GM19238 (cell line): Measurements from ENCODE around the gene CSNK1D.
A peak's percentile ranks its signal among the peaks of the same experiment; 100 is the strongest.
"Not testable (repeated sequence)": the region's sequence is repeated elsewhere in the genome, so short reads cannot be mapped to it uniquely, and the experiment has no call there.

Source experiments
- DNase-seq: peaks from one replicate; pipeline ENCODE4 v3.0.0; 2011; ENCODE audit warnings: low spot score; ENCODE audit not compliant: insufficient read length

Gene CSNK1D

DNA sequence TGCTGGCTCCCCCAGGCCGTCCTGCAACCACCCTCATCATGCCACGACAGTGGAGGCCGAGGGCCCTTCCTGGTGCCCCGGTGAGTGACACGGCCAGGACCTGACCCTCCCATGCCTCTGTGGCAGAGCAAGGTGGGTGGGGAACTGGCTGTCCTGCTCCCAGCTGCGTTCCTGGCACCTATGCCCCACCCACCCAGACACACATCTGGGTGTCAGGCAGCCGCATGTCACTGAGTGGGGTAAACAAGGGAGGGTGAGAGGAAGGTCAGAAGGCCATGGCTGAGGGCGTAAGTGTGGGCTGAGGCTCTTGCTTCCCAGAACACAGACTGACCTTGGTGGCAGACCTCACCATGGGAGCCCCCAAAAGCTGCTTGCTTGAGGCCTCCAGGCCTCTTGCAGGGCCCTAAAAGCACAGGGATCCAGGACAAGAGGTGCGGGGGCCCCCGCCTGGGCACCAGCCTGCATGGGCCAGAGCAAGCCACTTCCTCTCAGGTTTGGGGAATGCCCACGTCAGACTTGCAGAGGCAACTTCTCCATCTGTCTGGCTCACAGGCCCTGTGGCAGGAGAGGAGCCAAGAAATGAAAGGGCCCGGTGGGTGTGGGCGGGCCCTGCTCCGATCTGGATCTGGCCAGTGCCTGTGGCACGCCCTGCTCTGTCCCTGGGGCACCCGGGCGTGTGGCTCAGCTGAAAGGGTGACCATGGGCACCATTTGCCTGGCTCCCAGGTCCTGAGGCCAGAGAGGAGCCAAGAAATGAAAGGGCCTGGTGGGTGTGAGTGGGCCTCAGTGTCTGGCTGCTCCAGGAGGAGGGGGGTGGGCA, 57.0 kb downstream of the CSNK1D start:
- DNase-seq, result no peak

DNA sequence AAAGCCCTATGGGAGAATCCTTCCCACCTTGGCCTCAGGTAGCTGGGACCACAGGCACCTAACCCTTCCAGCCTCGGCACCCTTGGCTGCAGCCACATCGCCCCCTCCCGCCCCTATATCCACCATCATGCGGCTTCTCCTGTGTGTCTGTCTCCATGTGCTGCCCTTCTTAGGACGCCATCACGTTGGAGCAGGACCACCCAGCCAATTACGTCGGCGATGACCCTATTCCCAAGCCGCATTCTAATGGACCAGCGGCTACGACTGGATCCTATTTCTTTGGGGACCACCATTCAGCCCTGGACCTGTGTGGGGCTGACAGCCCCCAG, 57.6 kb downstream of the CSNK1D start:
- DNase-seq, result no peak

- no peak for DNase-seq
These were observed 58.2 kb downstream of the CSNK1D start for GRCh38 chr17:82215095-82215971.

DNA sequence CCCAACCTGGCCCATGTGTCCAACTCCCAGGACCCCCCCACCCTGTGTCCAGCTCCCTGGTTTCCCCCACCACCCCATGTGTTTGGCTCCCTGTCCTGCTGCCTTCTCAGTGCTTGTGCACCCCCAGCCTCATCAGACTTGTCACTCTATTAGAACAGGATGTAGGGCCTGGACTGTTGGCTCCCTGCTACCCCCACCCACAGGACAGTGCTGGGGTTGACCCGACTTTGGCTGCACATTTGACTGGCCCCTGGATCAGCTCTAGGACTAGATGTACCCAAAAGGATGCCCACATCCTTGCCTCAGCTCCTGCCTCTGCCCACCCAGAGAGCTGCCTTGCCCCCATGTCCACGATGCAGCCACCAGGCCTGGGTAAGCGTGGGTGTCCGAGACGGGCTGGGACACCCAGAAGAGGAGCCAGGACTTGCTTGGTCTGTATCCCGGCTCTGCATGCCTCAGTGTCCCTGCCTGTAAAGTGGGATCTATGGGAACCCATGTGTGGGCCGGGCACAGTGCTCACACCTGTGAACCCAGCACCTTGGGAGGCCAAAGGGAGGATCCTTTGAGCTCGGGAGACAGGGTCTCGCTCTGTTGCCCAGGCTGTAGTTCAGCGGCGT, 59.4 kb downstream of the CSNK1D start:
- no peak for DNase-seq

GRCh38 chr17:82213251-82214011, 60.1 kb downstream of the CSNK1D start:
- DNase-seq, result no peak

DNA sequence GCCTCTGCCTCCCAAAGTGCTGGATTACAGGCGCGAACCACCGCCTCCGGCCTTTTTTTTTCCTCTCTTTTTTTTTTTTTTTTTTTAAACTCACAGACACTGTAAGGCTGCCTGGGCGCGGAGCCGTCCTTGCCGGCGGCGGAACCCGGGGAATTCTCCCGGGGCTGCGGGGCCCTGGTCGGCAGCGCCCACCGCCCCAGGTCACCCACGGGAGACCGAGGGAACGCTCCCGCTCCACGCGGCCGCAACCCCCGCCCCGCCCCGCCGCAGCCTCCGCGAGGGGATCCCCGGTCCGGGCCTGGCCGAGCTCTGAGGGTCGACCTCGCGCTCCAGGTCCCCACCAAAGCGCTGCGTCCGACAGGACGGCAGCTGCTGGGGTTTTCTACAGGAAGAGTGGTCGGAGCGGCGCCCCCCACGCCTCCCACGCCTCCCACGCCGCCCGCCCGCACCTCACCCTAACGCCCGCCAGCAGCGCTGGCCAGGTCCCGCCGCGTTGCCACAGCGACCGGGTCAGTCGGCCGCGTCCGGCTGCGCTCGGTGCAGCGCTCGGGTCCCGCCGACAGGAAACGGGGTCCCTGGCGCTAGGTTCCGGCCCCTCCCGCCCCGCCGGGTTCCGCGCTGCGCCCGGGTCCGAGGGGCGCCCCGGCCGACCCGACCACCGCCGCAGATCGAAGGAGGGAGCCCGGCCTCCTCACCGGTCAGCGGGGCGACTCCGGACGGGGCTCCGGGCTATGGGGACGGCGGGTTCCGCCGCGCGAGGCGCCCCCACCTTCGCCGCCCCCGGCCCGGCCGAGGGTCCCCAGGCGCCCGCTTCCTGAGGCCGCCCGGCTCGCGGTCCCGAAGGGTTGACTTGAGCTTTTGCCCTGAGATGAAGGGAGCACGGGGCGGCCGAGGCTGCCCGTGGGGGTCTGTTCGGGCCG, 60.9 kb downstream of the CSNK1D start, which contains the start of gene CCDC57:
TSS of gene CCDC57 (minus strand) at position 512 of the 920 bp plus-strand sequence. CDS start 10,898 bp downstream, outside the sequence.
- peak; percentile 96 for DNase-seq

GRCh38 chr17:82210655-82211054, 62.8 kb downstream of the CSNK1D start:
- DNase-seq, result not testable (repeated sequence)

- DNase-seq, result peak; percentile 88
These were observed 67.6 kb downstream of the CSNK1D start for GRCh38 chr17:82205720-82206508.

DNA sequence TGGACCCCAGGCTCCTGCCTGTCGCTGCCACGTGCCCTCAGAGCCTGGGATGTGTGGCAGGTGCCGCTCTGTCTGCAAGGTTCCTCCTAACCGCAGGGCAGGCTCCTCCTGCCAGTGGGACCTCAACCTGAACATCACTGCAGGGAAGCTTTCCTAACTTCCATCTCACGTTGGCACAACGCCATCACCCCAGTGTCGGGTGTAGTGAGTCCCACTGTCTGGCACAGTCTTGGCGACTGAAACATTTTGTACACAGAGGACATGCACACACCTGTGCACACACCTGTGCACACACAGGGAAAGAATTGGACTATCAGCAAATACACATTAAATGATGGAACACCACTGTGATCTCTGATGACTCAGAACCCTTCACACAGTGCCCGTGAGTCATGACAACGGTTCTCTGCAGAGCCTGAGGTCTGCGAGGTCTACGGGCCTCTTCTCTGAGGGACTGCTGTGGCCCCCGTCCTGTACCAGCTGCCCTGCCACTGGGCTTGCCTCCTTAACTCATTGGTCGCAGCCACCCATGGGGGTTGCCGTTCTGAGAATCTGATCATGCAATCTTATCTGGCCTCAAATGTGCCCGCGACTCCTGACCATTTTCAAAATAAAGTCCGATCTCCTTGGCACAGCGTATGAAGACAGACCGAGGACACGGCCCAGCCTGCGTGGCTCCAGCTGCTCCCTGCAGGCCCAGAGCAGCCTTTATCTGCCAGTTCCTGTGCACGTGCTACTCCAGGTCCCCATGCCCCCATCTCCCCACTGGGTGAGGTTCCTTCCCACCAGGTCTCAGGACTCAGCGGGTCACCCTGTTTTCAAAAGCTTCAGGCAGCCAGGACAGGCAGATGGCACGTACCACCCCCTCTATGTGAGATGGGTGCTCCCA, 68.4 kb downstream of the CSNK1D start:
- no peak for DNase-seq

GRCh38 chr17:82203920-82204319, 69.6 kb downstream of the CSNK1D start:
- DNase-seq, result no peak

GRCh38 chr17:82202981-82203380, 70.5 kb downstream of the CSNK1D start:
- DNase-seq, result no peak

- DNase-seq, result no peak
These were observed 72.0 kb downstream of the CSNK1D start for GRCh38 chr17:82201498-82201910.

GRCh38 chr17:82200743-82201497, 72.6 kb downstream of the CSNK1D start:
- no peak for DNase-seq

- no peak for DNase-seq
These were observed 73.4 kb downstream of the CSNK1D start for GRCh38 chr17:82200135-82200534.

DNA sequence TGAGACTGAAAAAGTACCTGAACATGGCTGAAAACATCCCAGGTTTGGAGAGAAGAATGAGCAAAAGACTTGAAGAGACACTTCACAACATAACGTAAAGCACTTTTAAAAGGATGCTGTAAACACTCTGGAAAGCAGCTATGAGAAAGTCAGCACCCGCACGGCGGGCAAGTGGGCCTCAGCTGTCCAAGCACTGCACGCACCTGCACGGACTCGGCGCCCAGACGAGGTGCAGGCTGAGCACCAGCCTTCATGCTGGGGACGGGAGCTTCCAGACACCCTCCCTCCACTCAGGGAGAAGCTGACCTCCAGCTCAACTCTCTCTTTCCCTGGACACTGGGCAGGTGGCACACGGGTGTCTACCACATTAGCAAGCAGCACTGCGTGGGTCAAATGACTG, 74.0 kb downstream of the CSNK1D start:
- DNase-seq, result no peak

- no peak for DNase-seq
These were observed 75.4 kb downstream of the CSNK1D start for GRCh38 chr17:82198092-82198491.
